ENCODE results near the gene BANP.
A peak's percentile ranks its signal among the peaks of the same experiment; 100 is the strongest.
"Not testable (repeated sequence)": the region's sequence is repeated elsewhere in the genome, so short reads cannot be mapped to it uniquely, and the experiment has no call there.

The BANP gene

GRCh38 chr16:87998184-87998793 lies 47.1 kb downstream of the BANP start:
- not testable (repeated sequence) for DNase-seq

GRCh38 chr16:87998992-87999391 lies 47.8 kb downstream of the BANP start:
- DNase-seq, result not testable (repeated sequence)

- DNase-seq, result no peak
These were observed 51.0 kb downstream of the BANP start for GRCh38 chr16:88002211-88002610.

GRCh38 chr16:88002749-88003148 lies 51.5 kb downstream of the BANP start:
- DNase-seq, result no peak

GRCh38 chr16:88003316-88003715 lies 52.1 kb downstream of the BANP start:
- no peak for DNase-seq

- no peak for DNase-seq
These were observed 52.5 kb downstream of the BANP start for GRCh38 chr16:88003736-88004135.

- no peak for DNase-seq
These were observed 53.2 kb downstream of the BANP start for GRCh38 chr16:88004391-88004790.

- peak; percentile 40 for DNase-seq
These were observed 53.9 kb downstream of the BANP start for GRCh38 chr16:88005181-88005581.

- DNase-seq, result no peak
These were observed 54.7 kb downstream of the BANP start for GRCh38 chr16:88005968-88006367.

- no peak for DNase-seq
These were observed 56.1 kb downstream of the BANP start for GRCh38 chr16:88007321-88007731.

GRCh38 chr16:88008840-88009239 lies 57.6 kb downstream of the BANP start:
- no peak for DNase-seq

- DNase-seq, result no peak
These were observed 58.5 kb downstream of the BANP start for GRCh38 chr16:88009563-88010342.

GRCh38 chr16:88010343-88010967 lies 59.2 kb downstream of the BANP start:
- no peak for DNase-seq

GRCh38 chr16:88010968-88011483 lies 59.8 kb downstream of the BANP start:
- no peak for DNase-seq

GRCh38 chr16:88012360-88012759 lies 61.1 kb downstream of the BANP start:
- no peak for DNase-seq

- DNase-seq, result no peak
These were observed 61.9 kb downstream of the BANP start for GRCh38 chr16:88013091-88013609.

- DNase-seq, result no peak
These were observed 62.6 kb downstream of the BANP start for GRCh38 chr16:88013766-88014251.

- no peak for DNase-seq
These were observed 63.1 kb downstream of the BANP start for GRCh38 chr16:88014252-88014781.

GRCh38 chr16:88014954-88015805 lies 63.9 kb downstream of the BANP start:
- DNase-seq, result no peak

- DNase-seq, result no peak
These were observed 64.5 kb downstream of the BANP start for GRCh38 chr16:88015806-88016140.

- DNase-seq, result not testable (repeated sequence)
These were observed 65.2 kb downstream of the BANP start for GRCh38 chr16:88016386-88016785.

- no peak for DNase-seq
These were observed 65.7 kb downstream of the BANP start for GRCh38 chr16:88016964-88017363.

Data from CD4-positive, alpha-beta T cell treated with Interferon gamma for 1 hour (primary cell).